A549 (cell line): ENCODE data around the gene CTXN1. TPM values are rescaled to one million over a fixed set of nuclear protein-coding genes. Genes with fewer than 3 reads are reported as not detected.
A peak's percentile ranks its signal among the peaks of the same experiment; 100 is the strongest.

Experiments used
- ATAC-seq, 2 experiments: fragments of 200-7000 bp in 1 of 2; fragments of >200 bp in 1 of 2; cut with Nextera tagmentation in 1 of 2; cut with Tn5 transposase in 1 of 2; 3 replicates each; pipeline versions ENCODE4 v1.8.0 to v1.9.1; 2018 to 2020; ENCODE audit warnings: mild to moderate bottlenecking in 1 of 2, moderate library complexity in 1 of 2
- CTCF ChIA-PET: fragments of 300-600 bp; sonication (Branson Sonifier 250); formaldehyde crosslinking; extraction: SDS; loops from one replicate; lab custom pipeline; 2021; ENCODE audit warnings: antibody characterized with exemption, inconsistent platforms; lab: Yijun Ruan, JAX
- POLR2A ChIA-PET: fragments of 350-600 bp; formaldehyde crosslinking; extraction: SDS; loops from one replicate; lab custom pipeline; 2021; ENCODE audit warnings: antibody characterized with exemption, inconsistent platforms; lab: Yijun Ruan, JAX
- DNase-seq, 2 experiments: peaks; one replicate each; pipeline versions ENCODE4 v3.0.0 to v3.0.0-alpha.2; 2011 to 2016; ENCODE audit warnings: low read depth in 1 of 2, low spot score in 1 of 2
- FAIRE-seq: peaks from 2 replicates; lab custom pipeline; 2011; peaks lifted over from hg19 to GRCh38; lab: Jason Lieb, UNC
- H3K27ac ChIP-seq, 2 experiments: fragments of >200 bp; sonication (Bioruptor Twin); formaldehyde crosslinking; 3 replicates each; pipeline ENCODE4 v1.5.1; 2016 to 2017
- H3K4me1 ChIP-seq: fragments of >200 bp; sonication (Bioruptor Twin); formaldehyde crosslinking; 3 replicates; pipeline ENCODE4 v1.6.1; 2016
- H3K4me2 ChIP-seq: fragments of >200 bp; sonication (Bioruptor Twin); formaldehyde crosslinking; 3 replicates; pipeline ENCODE4 v1.6.1; 2016
- H3K4me3 ChIP-seq: fragments of >200 bp; sonication (Bioruptor Twin); formaldehyde crosslinking; 3 replicates; pipeline ENCODE4 v1.5.1; 2016
- H3K9me3 ChIP-seq: fragments of >200 bp; sonication (Bioruptor Twin); formaldehyde crosslinking; 3 replicates; pipeline ENCODE4 v1.6.1; 2016
- CHD2 ChIP-seq: fragments of 150-350 bp; IDR thresholded peaks from 2 replicates; pipeline ENCODE4 v1.6.1; 2014; ENCODE audit warnings: low read length; ENCODE audit not compliant: partially characterized antibody
- ESRRA ChIP-seq: fragments of 150-350 bp; IDR thresholded peaks from 2 replicates; pipeline ENCODE4 v1.6.1; 2014; ENCODE audit warnings: mild to moderate bottlenecking, low read length, borderline replicate concordance
- FOSB ChIP-seq: fragments of 250-450 bp; sonication (Bioruptor Pico); IDR thresholded peaks from 2 replicates; pipeline ENCODE4 v1.5.0; 2020; ENCODE audit warnings: mild to moderate bottlenecking, moderate library complexity
- FOXS1 ChIP-seq: fragments of 250-450 bp; sonication (Bioruptor Pico); IDR thresholded peaks from 2 replicates; pipeline ENCODE4 v1.5.0; 2020; ENCODE audit warnings: mild to moderate bottlenecking, moderate library complexity
- KDM5A ChIP-seq: fragments of 200-600 bp; sonication (generic); IDR thresholded peaks from 2 replicates; pipeline ENCODE4 v1.6.1; 2016; ENCODE audit warnings: antibody characterized with exemption, mild to moderate bottlenecking
- NFE2L2 ChIP-seq: fragments of 150-350 bp; conservative IDR thresholded peaks from 2 replicates; pipeline ENCODE4 v1.6.1; 2014; ENCODE audit warnings: low read length
- POLR2A ChIP-seq: IDR thresholded peaks from 2 replicates; pipeline ENCODE4 v1.6.1; 2012; ENCODE audit warnings: mild to moderate bottlenecking, low read length
- POLR2AphosphoS2 ChIP-seq: conservative IDR thresholded peaks from 2 replicates; pipeline ENCODE4 v1.6.1; 2012; ENCODE audit warnings: low read length, improper control_type of control experiment, inconsistent platforms
- RAD21 ChIP-seq, 2 experiments: fragments of >200 bp in 1 of 2; sonication (Bioruptor Twin) in 1 of 2; formaldehyde crosslinking in 1 of 2; IDR thresholded peaks in 1 of 2; conservative IDR thresholded peaks in 1 of 2; 2 replicates in 1 of 2; 3 replicates in 1 of 2; pipeline ENCODE4 v1.6.1; 2012 to 2018; ENCODE audit warnings: inconsistent platforms in 1 of 2
- RCOR1 ChIP-seq: fragments of 150-350 bp; IDR thresholded peaks from 2 replicates; pipeline ENCODE4 v1.6.1; 2014; ENCODE audit warnings: antibody characterized with exemption, low read length, low read depth
- RFX5 ChIP-seq: fragments of 450-650 bp; IDR thresholded peaks from 2 replicates; pipeline ENCODE4 v1.7.1; 2014; ENCODE audit warnings: antibody characterized with exemption, mild to moderate bottlenecking, moderate library complexity
- ZFP36 ChIP-seq: fragments of 450-650 bp; IDR thresholded peaks from 2 replicates; pipeline ENCODE4 v1.6.1; 2014; ENCODE audit warnings: borderline replicate concordance; ENCODE audit not compliant: partially characterized antibody
- WGBS: methylation state at CpG from one replicate; pipeline ENCODE4 v1.1.6; 2017; ENCODE audit errors: missing lambda C conversion rate; 5-methylcytosine and 5-hydroxymethylcytosine counted together
- polyA plus RNA-seq, 4 experiments: library from polyadenylated mRNA; depleted of rRNA in 3 of 4; stranded (reverse); fragments of >200 nt; fragmentation: RNase III in 1 of 4; extraction: RNeasy Plus Mini Kit Qiagen cat#74134 plus additional on column Dnase treatment in 1 of 4; gene quantifications; 2 replicates in 3 of 4; 3 replicates in 1 of 4; pipeline ENCODE4 v1.2.3, GENCODE V29; 2011 to 2017
- TF ChIP-seq, protein P1 (sequence below): IDR thresholded peaks from 2 replicates; pipeline ENCODE4 v1.6.1; 2012; ENCODE audit warnings: low read depth, borderline replicate concordance
- TF ChIP-seq, protein P2 (sequence below): fragments of 250-450 bp; sonication (Bioruptor Pico); IDR thresholded peaks from 2 replicates; pipeline ENCODE4 v1.5.0; 2021; ENCODE audit warnings: mild to moderate bottlenecking, moderate library complexity, borderline replicate concordance
- TF ChIP-seq, protein P3 (sequence below): fragments of >200 bp; sonication (Bioruptor Twin); formaldehyde crosslinking; IDR thresholded peaks from 2 replicates; pipeline ENCODE4 v1.6.1; 2016
- TF ChIP-seq, protein P4 (sequence below): fragments of 250-450 bp; sonication (Bioruptor Pico); IDR thresholded peaks from 2 replicates; pipeline ENCODE4 v1.5.0; 2020; ENCODE audit warnings: low read depth, mild to moderate bottlenecking, moderate library complexity
- TF ChIP-seq, protein P5 (sequence below): fragments of 150-350 bp; IDR thresholded peaks from 2 replicates; pipeline ENCODE4 v1.6.1; 2014; ENCODE audit warnings: low read depth, mild to moderate bottlenecking, low read length

CTXN1 gene
- polyA plus RNA-seq, 2 of the 4 experiments (the other 2 are of a cell fraction) = 1.2 to 9.9 TPM

DNA sequence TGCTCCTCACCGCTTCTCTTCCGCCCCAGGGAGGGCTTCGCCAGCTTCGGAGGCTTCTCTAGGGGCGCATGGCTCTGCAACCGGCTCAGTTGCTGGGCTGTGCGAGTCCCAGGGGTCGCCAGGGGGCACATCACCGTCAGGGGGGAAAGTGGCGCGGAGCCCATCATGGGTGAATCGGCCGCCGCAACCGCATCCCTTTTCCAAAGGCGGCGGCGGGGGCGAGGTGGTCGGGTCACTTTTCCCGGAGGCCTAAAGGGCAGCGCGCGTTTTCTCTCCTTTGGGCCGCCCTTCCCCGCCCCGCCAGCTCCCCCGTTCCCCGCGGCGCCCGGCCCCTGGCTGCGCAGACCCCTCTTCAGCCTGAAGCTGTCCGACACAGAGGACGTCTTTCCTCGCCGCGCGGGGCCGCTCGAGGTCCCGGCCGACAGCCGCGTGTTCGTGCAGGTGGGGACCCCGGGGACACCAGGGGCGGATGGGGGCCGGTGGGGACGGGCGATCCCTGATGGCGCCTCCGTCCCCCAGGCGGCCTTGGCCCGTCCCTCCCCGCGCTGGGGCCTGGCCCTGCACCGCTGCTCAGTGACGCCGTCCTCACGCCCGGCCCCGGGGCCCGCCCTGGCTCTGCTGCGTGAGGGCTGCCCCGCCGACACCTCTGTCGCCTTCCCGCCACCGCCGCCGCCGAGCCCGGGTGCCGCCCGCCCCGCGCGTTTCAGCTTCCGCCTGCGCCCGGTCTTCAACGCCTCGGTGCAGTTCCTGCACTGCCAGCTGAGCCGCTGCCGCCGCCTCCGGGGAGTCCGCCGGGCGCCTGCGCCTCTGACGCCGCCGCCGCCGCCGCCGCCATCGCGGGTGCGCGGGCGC lies 9.6 kb downstream of the CTXN1 start:
- H3K4me3 ChIP-seq = peak overlapping the region; percentile 43
- H3K4me1 ChIP-seq = peaks cover 17% of the 10 kb centered on the region
- POLR2A ChIA-PET = interaction anchor here (0.5 to 1.8 kb wide), 2 partner anchors 10 to 13 kb away, joined by 3 to 4 read pairs; no protein-coding TSS in a partner anchor
- H3K4me2 ChIP-seq = peak overlapping the region; percentile 87
- peak overlapping the region; percentile 65 to 90 for H3K27ac ChIP-seq
- TF ChIP-seq, protein P1, sequence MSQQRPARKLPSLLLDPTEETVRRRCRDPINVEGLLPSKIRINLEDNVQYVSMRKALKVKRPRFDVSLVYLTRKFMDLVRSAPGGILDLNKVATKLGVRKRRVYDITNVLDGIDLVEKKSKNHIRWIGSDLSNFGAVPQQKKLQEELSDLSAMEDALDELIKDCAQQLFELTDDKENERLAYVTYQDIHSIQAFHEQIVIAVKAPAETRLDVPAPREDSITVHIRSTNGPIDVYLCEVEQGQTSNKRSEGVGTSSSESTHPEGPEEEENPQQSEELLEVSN = peak; percentile 59; the same call in 1 of the 2 replicates
- TF ChIP-seq CHD2 (no peak), POLR2A (peak; percentile 14; the same call in 1 of the 2 replicates), ZFP36 (peak; percentile 58)
- TF ChIP-seq, protein P2, sequence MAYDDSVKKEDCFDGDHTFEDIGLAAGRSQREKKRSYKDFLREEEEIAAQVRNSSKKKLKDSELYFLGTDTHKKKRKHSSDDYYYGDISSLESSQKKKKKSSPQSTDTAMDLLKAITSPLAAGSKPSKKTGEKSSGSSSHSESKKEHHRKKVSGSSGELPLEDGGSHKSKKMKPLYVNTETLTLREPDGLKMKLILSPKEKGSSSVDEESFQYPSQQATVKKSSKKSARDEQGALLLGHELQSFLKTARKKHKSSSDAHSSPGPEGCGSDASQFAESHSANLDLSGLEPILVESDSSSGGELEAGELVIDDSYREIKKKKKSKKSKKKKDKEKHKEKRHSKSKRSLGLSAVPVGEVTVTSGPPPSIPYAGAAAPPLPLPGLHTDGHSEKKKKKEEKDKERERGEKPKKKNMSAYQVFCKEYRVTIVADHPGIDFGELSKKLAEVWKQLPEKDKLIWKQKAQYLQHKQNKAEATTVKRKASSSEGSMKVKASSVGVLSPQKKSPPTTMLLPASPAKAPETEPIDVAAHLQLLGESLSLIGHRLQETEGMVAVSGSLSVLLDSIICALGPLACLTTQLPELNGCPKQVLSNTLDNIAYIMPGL (CRISPR knock-in tag) = no peak
- TF ChIP-seq, all 56 proteins: peak for 3
- 61% methylated on average over 11 of the region's 104 CpGs for WGBS
- H3K9me3 ChIP-seq = no peaks in the 10 kb centered on the region
- FAIRE-seq (no peak), ATAC-seq (peak; percentile 6 to 15; a peak in 4 of 6 replicates), DNase-seq (no peak)
- CTCF ChIA-PET = interaction anchor here (0.6 to 2.4 kb wide), 8 partner anchors 8 to 62 kb away, joined by 3 to 14 read pairs (median 4); partner anchors contain the start of gene MAP2K7

DNA sequence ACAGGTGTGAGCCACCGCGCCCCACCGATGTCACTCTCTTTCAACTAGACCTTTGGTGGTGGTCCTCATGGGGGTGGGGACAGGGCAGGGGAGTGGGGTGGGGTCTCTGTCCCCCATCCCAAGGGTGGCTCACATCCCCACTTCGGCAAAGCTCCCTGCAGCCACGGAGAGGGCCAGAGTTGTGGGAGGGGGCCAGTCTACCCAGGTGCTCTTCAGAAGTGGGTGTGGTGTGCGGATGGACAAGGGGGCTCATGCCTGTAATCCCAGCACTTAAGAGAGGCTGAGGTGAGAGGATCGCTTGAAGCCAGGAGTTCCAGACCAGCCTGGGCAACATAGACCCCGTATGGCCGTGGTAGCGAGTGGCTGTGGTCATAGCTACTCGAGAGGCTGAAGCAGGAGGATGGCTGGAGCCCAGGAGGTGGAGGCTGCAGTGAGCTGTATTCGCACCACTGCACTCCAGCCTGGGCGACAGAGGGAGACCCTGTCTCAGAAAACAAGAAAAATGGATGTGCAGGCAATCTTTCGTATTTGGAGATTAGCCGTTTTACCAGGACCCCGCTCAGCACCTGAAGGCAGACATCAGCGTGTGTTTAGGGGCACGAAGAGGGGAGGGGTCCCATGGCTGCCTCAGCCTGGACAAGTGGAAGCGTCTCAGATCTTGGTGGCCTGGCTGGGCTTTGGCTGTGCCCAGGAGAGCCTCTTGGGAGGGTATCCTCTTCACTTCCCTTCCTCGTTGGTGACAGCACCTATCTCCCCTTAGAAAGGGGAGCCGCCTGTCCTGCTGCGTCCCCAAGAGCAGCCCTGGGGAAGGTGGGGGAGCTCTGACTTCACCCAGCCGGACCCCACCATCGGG lies 10.5 kb downstream of the CTXN1 start:
- H3K9me3 ChIP-seq = no peaks in the 10 kb centered on the region
- ATAC-seq (no peak), DNase-seq (no peak), FAIRE-seq (no peak)
- ChIA-PET POLR2A (interaction anchor here (1.8 kb wide), 1 partner anchor 12 kb away, joined by 4 read pairs; no protein-coding TSS in a partner anchor), CTCF (interaction anchor here (0.6 to 2.3 kb wide), 5 partner anchors 9 to 61 kb away, joined by 3 to 7 read pairs (median 3); partner anchors contain the start of gene MAP2K7)
- H3K4me1 ChIP-seq = peaks cover 13% of the 10 kb centered on the region
- peak overlapping the region in 1 of 2 experiments; percentile 90; a peak in 2 of 6 replicates for H3K27ac ChIP-seq
- H3K4me2 ChIP-seq = peak overlapping the region; percentile 87; the same call in 2 of the 3 replicates
- no peak for TF ChIP-seq KDM5A
- no peak for TF ChIP-seq POLR2AphosphoS2
- TF ChIP-seq RFX5 = no peak
- TF ChIP-seq FOSB (CRISPR knock-in tag) = no peak
- TF ChIP-seq, protein P3, sequence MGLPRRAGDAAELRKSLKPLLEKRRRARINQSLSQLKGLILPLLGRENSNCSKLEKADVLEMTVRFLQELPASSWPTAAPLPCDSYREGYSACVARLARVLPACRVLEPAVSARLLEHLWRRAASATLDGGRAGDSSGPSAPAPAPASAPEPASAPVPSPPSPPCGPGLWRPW = no peak
- TF ChIP-seq ESRRA = no peak
- no peak for TF ChIP-seq NFE2L2
- TF ChIP-seq, all 56 proteins: peak for 0
- 92% methylated on average over 14 of the region's 24 CpGs for WGBS
- H3K4me3 ChIP-seq = no peak overlapping the region; the same call in 2 of the 3 replicates

DNA sequence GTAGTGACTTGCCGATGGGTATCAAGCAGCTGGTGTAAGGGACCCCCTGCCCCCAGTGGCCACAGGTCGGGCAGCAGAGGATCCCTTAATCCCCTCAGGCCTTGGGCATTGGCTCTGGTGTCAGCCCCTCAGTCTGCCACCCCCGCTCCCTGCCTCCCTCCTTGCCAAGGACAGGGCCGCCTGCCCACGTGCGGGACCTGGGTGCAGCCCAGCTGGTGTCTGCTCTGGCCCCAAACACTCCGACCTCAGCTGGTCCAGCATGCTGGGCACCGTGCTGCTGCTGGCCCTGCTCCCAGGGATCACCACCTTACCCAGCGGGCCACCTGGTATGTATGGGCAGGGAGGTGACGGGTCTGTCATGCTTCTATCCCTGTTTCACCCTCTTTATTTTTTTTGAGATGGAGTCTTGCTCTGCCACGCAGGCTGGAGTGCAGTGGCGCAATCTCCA lies 11.3 kb downstream of the CTXN1 start, which contains the start of gene TGFBR3L:
Gene TGFBR3L, plus strand, starts transcription at position 233 of the 448 bp plus-strand sequence.
- WGBS = 72% methylated on average over 7 of the region's 12 CpGs
- no peak within 1 kb of the TSS for H3K4me2 ChIP-seq
- no peak within 1 kb of the TSS for H3K27ac ChIP-seq
- CTCF ChIA-PET = interaction anchor here (1.3 kb wide), 1 partner anchor 11 kb away, joined by 4 read pairs; the partner anchor contains the start of gene MAP2K7
- H3K4me3 ChIP-seq = no peak within 1 kb of the TSS
- DNase-seq (no peak), FAIRE-seq (no peak), ATAC-seq (no peak)
- TF ChIP-seq, protein P4, sequence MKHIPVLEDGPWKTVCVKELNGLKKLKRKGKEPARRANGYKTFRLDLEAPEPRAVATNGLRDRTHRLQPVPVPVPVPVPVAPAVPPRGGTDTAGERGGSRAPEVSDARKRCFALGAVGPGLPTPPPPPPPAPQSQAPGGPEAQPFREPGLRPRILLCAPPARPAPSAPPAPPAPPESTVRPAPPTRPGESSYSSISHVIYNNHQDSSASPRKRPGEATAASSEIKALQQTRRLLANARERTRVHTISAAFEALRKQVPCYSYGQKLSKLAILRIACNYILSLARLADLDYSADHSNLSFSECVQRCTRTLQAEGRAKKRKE (CRISPR knock-in tag) = no peak
- TF ChIP-seq RAD21 (conservative IDR thresholded peaks at IDR 0.05 in 1 of 2, IDR thresholded peaks at IDR 0.05 in 1 of 2) (no peak), FOXS1 (no peak), RCOR1 (no peak)
- TF ChIP-seq, protein P5, sequence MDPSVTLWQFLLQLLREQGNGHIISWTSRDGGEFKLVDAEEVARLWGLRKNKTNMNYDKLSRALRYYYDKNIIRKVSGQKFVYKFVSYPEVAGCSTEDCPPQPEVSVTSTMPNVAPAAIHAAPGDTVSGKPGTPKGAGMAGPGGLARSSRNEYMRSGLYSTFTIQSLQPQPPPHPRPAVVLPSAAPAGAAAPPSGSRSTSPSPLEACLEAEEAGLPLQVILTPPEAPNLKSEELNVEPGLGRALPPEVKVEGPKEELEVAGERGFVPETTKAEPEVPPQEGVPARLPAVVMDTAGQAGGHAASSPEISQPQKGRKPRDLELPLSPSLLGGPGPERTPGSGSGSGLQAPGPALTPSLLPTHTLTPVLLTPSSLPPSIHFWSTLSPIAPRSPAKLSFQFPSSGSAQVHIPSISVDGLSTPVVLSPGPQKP = no peak
- H3K4me1 ChIP-seq = peaks cover 11% of the 10 kb centered on the region
- no peaks in the 10 kb centered on the region for H3K9me3 ChIP-seq
- POLR2A ChIA-PET = interaction anchor here (1.8 kb wide), 1 partner anchor 11 kb away, joined by 4 read pairs; no protein-coding TSS in a partner anchor
